SK-N-DZ (cell line): ENCODE measurements around the gene FIGNL1.
"Not testable (repeated sequence)": the region's sequence is repeated elsewhere in the genome, so short reads cannot be mapped to it uniquely, and the experiment has no call there.

Experiments
- DNase-seq: peaks from one replicate; pipeline ENCODE4 v3.0.0-alpha.2; 2015; ENCODE audit warnings: low spot score

Gene FIGNL1

DNA sequence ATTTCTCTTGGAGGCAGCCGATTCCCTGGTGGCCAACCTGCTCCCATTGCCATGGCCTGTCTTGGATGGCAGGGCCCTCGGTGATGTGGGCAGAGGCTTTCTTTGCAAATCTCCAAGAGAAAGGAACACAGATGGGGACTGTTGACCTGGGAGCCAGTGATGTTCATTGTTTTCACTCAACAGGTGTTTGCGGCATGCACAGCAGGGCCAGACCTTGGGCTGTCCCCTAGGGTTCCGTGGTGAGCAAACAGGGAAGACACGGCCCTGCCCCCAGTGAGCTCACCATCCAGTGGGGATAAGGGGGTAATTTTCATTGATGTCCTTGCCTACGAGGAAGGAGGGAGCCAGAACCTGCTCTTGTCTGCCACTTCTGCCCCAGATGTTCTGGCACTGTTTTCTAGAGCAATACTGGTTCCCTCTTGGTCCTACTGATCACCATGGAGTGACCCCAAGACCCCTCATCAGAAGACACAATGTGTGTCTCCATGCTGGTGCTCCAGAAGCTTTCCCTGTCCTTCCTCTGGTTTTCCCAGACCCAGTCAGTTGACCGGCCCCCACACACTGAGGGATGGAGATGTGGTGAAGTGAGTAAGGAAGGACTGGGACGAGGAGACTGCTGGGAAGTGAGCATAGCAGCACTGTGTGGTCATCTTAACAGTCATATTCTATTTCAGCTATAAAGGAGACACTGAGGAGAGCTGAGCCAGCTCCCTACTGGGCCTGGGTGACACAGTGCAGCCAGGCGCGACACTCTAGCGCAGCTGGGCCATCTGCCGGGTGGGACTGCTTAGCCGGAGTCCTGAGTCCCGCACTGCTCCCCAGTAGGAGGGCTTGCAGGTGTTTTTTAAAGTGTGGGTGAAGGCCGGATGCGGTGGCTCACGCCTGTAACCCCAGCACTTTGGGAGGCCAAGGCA is 20.4 kb upstream of the FIGNL1 start:
- DNase-seq: peak; percentile 20

DNA sequence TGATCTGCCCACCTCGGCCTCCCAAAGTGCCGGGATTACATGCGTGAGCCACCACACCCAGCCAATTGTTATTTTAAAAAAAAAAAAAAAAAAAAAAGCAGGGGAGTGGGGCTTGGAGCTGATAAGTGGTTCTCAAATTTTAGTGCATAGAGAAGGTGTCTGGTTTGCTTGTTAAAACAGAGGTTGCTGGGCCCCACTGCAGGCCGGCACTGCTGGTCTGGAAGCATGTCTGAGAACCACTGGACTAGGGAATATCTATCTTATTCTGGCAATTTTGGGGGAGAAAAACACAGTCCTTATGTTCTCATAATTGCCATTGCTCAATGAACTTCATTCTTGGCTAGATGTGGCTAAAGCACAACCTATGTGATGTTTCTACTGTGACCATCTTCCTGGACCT is 19.0 kb upstream of the FIGNL1 start:
- DNase-seq: no peak

DNA sequence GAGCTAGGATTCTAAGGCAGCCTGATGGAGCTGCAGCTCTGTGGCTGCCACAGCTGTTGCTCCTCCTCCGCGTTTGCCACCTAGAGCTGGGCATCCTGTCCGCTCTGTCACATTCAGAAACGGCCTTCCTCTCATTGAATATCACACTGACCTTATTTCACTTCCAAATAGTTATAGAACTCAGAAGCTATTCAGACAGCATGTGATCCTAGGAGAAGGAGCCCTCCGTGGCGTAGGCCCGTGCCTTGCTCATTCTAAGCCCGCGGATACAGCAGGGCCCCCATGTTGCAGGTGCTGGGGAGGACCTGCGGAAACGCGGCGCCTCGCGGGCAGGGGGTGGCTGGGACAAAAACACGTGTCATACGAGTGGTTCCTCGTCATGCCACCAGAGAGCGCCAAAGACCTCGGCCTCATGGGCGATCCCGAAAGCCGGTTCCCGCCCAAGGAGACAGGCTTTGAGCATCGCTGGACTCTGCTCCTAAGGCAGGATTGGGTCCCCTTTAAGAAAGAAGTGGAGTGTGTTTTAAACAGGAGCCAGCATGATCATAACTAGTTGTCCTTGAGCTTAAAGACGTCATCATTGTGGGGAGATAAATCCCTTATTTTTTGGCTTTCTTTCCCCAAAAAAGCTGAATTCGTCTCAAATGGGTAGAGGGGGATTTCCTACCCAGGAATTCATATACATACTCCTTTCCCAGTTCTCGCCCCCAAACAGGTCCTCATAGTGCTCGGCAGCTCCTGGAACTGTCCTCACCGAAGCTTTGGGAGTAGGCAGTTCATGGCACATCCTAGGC is 17.9 kb upstream of the FIGNL1 start:
- DNase-seq: peak; percentile 77

DNA sequence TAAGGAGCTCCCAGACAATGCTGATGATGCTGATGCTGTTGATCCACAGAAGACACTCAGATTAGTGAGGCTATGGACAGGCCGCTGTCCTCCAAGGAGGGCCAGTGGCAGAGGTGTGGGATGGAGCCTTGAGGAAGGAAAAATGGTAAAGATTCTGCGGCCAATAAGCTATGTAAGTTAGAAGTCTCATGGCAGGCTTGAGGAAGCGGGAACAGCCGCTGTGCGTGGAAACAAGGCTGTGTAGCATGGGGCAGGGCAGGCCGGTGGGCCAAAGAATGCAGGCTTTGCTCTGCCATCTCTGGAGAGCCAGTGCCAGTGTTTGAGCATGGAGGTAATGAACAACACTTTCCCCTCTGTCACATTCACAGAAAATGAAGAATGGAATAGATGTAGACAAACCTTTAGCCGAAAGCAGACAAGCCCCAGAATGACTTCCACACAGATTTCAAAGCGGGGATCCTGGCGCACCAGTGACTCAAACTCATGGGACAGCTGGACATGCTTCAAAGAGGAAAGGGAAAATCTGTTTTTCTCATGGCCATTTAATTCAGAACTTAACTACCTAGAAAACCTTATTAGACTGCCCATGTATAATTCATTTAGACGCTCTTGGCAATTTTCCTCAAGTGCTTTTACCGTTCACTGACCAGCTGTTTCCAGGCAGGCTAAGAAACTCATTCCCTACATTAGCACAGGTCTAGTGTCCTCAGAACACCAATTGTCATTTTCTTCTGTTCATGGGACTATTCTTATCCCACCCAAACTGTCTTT is 16.9 kb upstream of the FIGNL1 start:
- DNase-seq: peak; percentile 11

DNA sequence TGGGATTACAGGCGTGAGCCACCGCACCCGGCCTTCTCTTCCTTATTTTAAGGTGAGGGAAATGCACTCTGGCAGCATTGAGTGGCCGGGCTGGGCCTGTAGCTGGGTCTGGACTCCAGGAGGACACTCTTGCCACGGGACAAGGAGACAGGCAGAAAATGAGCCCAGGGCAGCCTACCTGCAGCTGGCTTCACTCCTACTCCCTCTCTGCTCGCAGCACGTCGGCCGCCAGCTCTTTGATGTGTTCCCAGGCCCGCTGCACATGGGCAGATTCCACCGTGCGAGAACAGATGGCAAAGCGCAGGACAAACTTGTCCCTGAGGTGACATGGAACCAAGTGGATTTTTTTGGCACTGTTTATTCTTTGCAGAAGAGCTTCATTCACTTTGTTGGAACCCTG is 12.9 kb upstream of the FIGNL1 start:
- no peak for DNase-seq

DNA sequence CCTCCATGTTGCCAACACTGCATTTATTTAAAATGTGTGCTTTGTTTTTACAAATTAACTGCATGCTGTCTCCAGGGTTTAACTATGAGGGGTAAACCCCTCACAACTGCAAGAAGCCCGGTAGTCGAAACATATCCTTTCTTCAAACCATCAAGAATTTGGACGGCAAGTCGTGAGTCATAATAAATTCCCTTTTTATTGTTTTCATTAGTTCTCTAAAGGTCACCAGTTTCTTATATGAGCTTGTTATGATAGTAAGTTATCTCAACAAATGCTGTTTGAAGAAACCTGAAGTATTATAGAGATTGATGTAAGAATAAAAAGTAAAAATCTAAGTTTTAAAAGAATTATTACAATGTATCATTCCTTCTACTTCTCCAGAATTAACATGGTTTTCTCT is 12.2 kb upstream of the FIGNL1 start:
- DNase-seq: no peak

DNA sequence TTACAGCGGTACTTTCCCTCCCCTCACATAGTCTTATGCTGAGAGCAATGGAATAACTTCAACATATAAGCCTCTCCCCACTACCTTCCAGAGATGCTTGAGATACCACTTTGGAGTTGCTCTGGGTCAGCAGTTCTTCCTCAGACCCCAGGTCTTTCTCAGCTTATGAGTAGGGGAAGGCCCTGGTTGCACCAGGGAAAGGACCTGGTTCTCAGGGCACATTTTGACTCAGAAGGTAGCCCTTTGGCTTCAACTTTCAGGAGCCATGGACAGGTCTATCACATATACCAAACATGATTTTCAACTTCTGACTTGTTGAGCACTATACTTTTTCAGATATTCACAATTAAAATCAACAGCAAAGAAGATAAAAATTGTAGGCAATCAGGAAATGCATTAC is 11.5 kb upstream of the FIGNL1 start:
- no peak for DNase-seq

DNA sequence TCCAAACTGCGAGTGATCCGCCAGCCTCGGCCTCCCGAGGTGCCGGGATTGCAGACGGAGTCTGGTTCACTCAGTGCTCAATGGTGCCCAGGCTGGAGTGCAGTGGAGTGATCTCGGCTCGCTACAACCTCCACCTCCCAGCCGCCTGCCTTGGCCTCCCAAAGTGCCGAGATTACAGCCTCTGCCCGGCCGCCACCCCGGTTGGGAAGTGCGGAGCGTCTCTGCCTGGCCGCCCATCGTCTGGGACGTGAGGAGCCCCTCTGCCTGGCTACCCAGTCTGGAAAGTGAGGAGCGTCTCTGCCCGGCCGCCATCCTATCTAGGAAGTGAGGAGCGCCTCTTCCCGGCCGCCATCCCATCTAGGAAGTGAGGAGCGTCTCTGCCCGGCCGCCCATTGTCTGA is 9.0 kb upstream of the FIGNL1 start:
- DNase-seq: not testable (repeated sequence)

DNA sequence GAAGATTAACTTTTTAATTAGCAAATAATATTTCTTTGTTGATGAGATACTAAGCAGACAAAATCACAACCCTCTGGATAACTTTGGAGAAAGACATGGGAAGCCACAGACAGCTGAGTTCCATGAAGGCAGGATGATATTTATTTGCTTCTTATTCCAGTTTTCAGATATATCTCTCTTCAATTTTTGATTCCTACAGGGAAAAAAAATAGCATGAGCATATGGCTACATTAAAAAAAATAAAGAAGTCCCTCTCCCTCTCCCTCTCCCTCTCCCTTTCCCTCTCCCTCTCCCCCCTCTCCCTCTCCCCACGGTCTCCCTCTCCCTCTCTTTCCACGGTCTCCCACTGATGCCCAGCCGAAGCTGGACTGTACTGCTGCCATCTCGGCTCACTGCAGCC is 8.5 kb upstream of the FIGNL1 start:
- not testable (repeated sequence) for DNase-seq

DNA sequence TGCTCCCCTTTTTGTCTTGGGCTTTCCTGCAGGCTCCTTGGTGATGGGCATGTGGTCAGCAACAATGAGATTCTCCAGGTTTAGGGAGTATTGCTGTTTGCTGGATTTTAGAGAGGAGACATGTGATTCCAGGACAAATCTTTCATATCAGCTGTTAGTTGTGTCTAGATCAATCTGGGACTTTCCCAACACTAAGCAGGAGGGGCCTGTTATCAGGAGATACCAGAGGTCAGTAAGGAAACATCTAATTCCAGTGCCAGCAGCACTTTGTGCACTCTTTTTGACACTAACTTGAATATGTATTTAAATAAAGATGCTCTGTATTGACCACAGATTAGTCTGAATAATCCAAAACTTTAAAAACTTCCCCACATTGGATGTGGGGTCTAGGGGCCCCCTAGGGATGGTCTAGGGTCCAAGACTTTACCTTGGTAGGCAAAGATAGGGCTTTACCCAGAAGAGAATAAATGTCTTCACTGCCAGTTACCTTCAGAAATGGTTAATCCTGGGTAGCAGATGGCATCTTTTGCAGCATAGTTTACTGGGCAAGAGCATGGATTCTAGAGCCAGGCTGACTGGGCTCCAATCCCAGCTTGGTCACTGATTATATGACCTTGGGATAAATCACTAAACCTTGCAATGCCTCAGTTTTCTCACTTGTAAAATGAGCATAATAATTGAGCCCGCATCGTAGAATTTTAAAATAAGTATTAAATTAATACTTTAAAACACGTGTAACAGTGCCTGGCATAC is 6.4 kb upstream of the FIGNL1 start:
- no peak for DNase-seq

DNA sequence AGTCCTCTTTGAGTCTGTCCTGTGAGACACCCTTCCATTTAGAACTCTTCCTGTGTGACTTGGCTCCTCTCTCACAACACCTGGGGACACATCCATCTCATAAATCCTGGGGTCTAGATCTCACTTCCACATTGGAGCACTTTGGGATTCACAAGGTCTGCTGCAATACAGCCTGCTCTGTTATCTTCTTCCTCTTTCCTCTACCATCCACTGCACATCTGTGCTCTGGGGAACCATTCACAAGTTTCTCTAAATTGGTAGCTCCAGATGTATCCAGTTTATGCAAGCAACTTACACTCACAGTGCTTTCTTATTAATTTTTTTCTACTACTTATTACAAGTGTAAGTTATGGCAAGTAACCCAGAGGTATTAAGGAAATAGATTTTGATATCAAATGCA is 5.5 kb upstream of the FIGNL1 start:
- no peak for DNase-seq

DNA sequence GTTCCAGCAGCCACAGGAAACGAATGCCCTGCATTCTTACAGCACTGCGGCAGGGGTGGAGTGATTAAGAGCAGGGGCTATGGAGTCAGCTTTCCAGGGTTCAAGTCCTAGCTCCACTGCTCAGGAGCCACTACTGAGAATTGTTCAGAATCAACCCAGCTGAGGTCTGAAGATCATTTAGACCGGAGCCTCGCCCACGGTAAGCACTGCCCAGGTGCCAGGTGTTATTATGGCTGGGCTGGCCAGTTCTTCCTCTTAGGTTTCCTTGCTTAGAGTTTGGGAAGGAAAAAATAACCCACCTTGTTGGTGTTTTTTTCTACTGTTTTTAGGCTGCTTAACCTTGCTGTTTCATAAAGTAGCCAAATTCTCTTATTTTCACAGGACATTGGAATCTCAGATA is 4.8 kb upstream of the FIGNL1 start:
- no peak for DNase-seq

DNA sequence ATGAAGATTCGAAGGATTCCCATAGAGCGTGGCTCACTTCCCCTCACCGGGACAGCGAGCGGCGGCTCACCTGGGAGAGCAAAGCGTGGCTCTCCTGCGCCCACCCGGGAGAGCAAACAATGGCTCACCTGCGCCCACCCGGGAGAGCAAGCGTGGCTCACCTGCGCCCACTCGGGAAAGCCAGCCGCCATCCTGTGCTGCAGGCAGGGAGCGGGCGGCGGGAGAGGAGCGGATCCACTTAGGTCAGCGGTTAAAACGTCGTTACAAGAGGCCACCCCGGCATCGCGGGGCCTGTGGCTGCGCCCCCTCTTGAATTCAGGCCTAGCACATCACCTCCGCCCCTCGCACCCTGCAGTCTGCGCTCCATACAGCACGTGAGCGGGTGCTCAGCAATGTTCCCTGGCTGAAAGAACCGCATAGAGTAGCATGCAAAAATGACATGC is 461 bp upstream of the FIGNL1 start:
- peak; percentile 28 for DNase-seq

DNA sequence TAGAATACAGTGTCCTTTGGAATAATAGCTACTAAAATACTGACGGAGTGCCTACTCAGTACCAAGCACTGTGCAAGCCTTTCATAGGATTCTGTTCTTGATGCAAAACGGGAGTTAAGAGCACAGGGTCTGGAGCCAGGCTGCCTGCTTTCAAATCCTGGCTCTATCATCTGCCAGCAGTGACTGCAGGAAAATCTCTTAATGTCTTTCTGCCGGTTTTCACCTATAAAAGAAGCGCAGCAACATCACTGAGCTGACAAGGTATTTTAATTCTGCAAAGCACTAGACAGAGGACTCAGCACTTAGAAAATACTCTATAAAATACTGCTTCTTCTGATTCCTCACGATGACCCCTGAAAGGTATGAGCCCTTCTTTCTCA is 659 bp downstream of the FIGNL1 start:
- DNase-seq: peak; percentile 7

DNA sequence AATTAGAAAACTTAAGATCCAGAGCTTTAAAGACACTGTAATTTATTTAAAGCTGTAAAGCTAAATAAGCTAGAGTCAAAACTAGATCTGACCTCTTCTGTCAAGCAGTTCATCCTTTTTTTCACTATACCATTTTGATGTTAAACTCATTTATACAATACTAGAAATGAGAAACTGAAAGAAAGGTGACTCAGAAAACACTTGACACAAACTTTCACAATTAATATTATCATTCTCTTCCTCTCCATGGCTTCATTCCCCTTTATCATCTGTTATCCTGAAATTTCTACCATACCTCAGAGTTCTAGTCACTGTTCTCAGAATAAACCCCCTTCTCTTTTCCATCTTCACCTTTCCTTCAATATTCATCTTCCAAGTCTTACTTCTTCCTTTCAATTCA is 1.3 kb downstream of the FIGNL1 start:
- no peak for DNase-seq

DNA sequence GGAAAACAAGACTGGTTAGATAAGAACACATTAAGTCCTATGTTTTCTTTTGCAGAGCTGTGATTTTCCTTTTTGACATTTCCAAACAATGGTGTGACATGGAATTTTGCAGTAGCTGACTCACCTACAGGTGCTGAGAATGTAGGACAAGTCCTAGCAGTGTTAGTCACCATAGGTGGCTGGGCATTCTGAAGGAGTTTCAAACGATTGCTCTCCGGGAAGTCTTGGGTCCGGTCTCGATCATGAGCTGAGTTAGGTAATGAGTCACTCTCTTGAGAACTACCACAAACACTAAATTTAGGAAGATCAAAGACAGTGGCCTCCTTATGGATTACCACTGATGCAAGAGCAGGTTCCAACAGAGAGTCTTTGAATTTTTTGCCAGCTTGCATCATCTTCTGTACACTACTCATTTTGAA is 3.6 kb downstream of the FIGNL1 start:
- no peak for DNase-seq

DNA sequence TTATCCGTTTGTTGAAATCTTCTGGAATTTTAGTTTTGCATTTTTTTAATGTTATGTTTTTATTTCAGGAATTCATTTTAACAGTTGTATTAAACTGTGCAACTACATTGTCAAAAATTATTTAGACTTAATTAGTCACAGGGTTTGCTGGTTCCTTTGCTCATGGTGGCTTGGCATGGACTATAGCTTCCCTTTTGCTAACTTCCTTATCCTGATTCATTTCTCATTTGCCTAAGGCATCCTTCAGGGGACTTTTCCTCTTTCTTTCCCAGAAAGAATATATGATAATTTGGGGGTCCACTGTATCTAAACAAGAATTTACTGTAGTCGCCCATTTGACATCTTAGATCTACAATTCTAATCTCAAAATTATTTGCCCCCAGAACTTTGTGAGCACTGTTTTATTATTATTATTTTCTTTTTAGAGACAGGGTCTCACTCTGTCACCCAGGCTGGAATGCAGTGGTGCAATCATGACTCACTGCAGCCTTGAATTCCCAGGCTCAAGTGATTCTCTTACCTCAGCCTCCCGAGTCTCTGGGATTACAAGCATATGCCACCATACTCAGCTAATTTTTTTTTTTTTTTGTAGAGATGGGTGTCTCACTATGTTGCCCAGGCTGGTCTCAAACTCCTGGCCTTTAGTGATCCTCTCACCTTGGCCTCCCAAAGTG is 13.9 kb downstream of the FIGNL1 start:
- no peak for DNase-seq

DNA sequence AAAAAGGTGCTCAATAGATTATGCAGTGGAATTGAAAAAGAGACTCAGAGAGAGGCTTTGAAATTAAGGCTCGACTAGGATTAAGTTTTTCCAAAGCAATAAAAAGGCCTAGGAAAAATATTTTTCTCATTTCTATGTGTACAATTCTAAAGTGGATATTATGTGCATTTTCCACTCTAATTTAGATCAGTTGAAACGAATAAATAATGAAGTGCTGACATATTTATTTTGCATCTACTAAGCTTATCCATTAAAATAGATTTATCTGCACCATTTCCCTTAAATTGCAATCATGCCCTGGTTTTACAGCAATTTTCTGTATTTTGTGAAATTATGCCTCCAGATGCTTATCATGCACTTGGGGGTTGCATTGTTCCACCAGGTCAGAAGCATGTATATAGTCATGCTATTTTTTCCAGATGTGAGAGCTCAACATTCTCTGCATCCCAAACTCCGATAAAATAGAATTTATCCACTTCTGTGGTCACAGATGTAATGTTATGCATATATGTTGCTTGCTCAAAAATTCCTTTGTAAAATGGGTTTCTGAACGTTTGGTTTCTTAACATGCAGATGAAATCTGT is 18.3 kb downstream of the FIGNL1 start:
- DNase-seq: no peak

DNA sequence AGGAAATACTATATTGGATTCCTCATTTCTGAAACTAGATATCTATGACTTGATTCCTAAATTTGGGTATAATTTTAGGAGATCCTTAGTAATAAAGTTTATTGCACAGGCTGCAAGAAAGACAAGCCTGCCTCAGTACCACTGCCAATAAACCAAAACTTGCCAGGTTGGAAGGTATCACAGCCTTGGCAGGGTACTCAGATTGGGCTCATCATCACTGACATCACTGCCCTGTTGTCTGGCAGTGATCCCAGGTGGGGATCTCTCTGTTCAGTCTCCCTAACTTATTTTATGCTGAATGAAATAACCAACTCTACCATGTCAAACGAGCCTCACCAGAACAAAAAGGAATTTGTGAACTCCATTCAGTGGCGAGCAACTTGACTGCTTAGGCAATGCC is 18.8 kb downstream of the FIGNL1 start:
- no peak for DNase-seq

DNA sequence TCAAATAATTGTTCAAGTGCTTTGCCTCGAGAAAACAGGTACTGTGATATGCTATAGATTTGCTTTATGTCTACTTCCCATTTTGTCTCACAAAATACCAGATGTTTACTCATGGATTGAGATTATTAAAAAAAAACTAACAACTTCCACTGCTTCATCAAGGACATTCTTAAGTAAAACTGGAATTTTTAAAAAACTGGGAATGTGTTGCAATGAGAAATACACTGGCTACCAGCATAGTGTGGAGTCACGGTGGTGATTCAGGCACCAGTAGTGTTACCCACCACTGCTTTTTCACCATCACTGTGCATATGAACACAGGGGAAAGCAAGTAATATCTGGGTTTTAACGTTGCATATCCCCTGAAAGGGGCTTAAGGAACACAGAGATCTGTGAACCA is 21.2 kb downstream of the FIGNL1 start:
- no peak for DNase-seq
